MV-4-11 (cell line): ENCODE results near the gene HTT.
A peak's percentile ranks its signal among the peaks of the same experiment; 100 is the strongest.

ENCODE experiments used
- DNase-seq: peaks from one replicate; lab custom pipeline; 2025; lab: John Stamatoyannopoulos, UW

The HTT gene

GRCh38 chr4:3074078-3074845 lies at the start of gene HTT, which contains the start of gene HTT-AS:
TSS of gene HTT (plus strand) at chr4:3074681. CDS start at chr4:3074826, 145 bp downstream.
TSS of gene HTT-AS (minus strand) at chr4:3074538.
- peak; percentile 92 for DNase-seq

- DNase-seq: no peak
Observed at GRCh38 chr4:3025881-3026280, 48.6 kb upstream of the HTT start.

DNA sequence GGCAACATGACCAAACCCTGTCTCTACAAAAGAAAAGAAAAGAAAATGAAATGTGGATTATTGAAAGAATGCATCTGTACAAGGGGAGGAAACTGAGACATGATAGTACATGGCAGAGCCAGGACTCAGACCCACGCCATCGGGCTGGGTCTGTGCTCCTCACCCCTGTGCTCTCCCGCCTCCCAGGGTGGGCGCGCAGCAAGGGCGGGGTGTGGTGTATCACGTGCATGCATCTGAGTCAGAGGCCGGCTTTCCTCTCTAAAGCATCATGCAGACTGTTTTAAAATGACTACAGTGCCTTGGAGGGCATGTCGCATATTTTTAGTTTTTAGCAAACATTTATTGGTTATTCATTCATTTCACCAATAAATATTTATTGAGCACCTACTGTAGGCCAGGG lies 47.9 kb upstream of the HTT start:
- no peak for DNase-seq

- no peak for DNase-seq
Observed at GRCh38 chr4:3029464-3029863, 45.0 kb upstream of the HTT start.

DNA sequence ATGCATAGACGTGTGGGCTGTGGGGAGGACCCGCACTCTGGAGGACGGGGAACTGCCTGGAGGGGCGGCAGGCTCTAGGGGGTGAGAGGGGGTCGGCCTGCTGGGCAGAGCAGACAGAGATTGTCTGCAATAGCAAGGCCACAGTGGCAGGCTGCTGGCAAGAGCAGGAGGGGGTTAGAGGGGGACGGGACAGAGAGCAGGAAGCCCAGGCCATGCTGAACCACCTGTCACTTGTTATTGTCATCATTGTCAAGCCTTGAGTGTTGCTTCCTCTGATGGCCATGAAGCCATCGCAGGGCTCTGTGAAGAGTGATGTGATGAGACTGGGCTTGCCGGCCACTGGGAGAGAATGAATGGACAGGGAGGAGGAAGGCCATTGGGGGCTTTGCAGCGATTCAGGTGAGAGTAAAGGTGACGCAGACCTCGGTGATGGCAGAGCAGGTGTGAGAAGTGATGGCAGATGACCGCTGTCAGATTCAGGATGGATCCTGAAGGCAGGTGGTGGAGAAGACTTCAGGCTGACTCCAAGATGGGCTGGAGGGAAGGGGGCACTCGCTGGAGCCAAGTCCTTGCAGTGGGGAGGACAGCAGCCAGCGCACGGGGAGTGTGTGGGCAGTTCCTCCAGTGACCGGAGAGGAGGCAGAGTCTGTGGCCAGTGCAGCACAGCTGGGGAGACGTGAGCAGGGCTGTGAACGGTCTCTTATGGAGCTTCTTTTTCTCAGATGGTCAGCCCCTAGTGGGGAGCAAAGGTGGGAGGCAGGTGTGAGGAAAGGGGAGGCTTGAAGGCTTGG lies 43.7 kb upstream of the HTT start:
- no peak for DNase-seq

DNA sequence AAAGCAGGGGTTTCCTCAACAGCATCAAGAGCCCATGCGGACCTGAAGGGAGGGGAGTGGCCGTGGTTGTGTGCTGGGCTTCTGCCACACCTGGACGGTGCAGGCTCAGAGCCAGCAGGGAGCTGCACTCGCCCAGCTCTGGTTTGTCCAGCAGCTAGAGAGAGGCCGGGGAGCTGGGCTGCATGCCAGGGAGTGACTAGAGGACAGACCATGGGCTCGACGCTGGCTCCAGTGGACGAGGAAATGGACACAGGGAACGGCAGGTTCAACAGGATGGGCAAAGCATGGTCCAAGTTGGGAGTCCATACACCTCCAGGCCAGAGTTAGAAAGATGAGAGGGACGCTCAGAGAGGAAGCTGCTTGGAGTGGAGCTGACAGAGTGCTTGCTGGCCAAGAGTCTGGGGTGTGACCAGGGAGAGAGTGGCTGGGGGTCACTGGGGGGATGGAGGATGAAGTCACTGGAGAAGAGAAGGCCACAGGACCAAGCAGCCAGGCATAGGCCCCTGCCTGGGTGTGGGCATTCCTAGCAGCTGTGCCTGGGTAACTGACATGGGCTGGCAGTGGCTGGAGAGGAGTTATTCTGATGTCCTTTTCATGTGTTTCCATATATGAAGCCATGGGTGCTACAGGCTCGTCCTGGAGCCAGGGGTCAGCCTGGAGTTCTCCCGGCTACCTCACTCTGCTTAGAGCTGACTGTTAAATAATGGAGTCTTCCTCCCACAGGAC lies 43.0 kb upstream of the HTT start:
- DNase-seq: no peak

DNA sequence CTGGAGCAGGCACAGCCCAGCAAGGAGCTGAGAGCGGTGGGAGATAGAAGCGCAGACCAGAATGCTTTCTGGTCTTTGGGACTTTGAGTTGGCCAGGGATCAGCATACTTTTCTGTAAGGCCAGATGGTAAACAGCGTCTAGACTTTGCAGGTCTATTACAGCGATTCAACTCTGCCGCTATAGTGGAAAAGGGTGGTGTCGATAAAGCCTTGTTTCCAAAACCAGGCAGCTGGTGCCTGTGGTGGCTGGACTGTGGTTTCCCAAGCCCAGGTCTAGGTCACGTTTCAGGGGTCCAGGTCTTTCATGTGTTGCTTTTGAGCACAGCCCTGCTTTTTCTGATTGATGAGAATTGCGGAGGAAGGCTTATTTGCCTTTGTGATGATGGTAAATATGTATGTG lies 40.2 kb upstream of the HTT start:
- no peak for DNase-seq

GRCh38 chr4:3035249-3035648 lies 39.2 kb upstream of the HTT start:
- no peak for DNase-seq

- no peak for DNase-seq
Observed at GRCh38 chr4:3035674-3036073, 38.8 kb upstream of the HTT start.

DNA sequence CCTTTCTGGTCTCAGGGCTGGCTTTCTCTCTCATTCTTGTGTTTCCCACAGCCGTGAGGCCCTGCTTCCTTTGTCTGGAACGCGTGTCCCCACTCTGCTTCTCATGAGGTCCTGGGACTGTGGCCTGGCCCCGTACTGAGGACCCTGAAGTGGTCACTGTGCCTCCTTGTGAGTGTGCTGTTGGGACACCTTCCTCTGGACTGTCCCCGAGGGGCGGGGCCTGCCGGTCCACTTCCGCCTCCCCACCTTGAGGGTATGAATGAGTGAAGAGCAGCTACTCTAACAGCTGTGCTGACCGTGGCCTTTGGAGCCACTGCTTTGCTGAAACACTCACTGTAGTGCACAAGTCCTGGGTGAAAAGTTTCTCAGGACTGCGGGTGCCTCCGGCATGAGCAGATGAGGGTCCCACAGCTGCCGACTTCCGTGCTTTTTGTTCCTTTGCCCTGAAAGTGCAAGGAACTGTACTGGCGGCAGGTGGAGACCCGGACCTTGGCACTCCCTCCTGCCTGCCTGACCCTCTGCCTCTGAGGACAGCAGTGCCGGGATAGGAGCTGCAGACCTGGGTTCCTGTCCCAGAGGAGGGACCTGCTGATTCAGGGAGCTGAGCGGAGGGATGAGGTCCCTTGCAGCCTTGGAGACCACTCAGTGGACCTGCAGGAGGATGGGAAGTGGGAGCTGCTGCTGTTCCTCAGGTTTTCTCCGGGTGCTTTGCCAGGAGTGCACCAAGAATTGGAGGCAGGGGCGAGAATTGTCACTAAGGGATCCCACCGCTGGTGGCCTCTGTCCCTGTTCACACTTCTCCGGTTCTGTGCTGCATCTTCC lies 38.1 kb upstream of the HTT start:
- DNase-seq: no peak

GRCh38 chr4:3037957-3038461 lies 36.5 kb upstream of the HTT start:
- DNase-seq: peak; percentile 18

- no peak for DNase-seq
Observed at GRCh38 chr4:3039706-3040366, 34.6 kb upstream of the HTT start.

GRCh38 chr4:3040452-3041191 lies 33.9 kb upstream of the HTT start:
- peak; percentile 52 for DNase-seq

GRCh38 chr4:3041192-3042142 lies 33.0 kb upstream of the HTT start:
- DNase-seq: peak; percentile 85

- DNase-seq: no peak
Observed at GRCh38 chr4:3042226-3042625, 32.3 kb upstream of the HTT start.

DNA sequence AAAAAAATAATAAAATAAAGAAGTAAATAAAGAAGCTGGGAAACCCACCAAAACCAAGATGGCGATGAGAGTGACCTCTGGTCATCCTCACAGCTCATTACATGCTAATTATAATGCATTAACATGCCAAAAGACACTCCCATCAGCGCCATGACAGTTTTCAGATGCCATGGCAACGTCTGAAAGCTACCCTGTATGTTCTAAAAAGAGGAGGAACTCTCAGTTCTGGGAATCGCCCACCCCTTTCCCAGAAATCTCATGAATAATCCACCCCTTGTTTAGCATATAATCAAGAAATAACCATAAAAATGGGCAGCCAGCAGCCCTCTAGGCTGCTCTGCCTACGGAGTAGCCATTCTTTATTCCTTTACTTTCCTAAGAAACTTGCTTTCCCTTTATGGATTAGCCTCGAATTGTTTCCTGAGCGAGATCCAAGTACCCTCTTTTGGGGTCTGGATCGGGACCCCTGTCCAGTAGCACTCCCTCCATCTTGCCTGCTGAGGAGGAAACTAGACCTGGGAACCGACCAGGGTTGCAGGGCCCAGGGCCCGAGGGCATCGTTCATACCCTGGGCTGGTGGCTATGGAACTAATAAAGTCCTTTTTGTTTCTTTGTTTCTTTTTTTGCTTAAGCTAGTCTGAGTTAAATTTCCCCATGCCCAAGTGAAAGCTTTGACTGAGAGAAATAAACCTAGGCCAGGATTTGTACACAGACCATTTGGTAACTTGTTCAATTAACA lies 31.0 kb upstream of the HTT start:
- no peak for DNase-seq

DNA sequence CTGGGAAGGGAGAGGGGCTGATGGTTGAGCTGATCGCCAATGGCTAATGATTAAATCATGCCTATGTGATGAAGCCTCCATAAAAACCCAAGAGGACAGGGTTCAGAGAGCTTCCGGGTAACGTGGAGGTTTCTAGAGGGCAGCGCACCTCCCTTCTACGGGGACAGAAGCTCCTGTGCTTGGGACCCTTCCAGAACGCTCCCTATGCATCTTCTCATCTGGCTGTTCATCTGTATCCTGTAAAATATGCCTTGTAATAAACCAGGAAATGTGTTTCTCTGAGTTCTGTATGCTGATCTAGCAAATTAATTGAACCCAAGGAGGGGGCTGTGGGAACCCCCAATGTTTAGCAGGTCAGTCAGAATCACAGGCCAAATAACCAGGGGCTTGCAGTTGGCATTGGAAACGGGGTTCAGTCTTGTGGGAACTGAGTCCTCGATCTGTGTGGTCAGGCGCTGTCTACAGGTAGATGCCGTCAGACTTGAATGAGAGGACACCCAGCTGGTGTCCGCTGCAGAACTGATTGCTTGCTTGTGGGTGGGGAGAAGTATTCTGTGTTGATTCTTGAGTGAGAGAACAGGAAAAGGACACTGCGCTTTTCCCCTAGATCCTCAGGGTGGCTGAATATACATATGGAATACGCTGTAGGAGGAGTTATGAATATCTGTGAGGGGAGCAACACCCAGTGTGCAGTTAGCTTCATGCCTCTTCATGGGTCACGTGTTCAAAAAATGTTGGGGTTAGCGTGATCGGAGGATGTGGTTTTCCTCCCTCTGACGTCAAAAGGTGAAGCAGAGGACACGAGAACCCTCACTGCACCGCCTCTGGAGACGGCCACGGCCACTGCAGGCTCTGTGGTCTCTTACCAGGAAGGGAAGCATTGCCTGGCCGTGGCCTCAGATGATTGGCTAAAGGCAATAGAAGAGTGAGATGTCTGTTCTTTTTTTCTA lies 29.3 kb upstream of the HTT start:
- DNase-seq: peak; percentile 90
